PC-9 (cell line): Measurements from ENCODE around the gene CMTM8. TPM values are rescaled to one million over a fixed set of nuclear protein-coding genes. Genes with fewer than 3 reads are reported as not detected.

Experiments
- BruUV-seq: library from RNA; stranded (reverse); fragments of 400-500 nt; replicated peaks from 2 replicates; lab custom pipeline; 2021; lab: Mats Ljungman, UMichigan
- CTCF ChIA-PET: fragments of 300-600 bp; sonication (Branson Sonifier 250); formaldehyde crosslinking; loops from one replicate; lab custom pipeline; 2022; ENCODE audit warnings: antibody characterized with exemption; lab: Charles Lee
- POLR2A ChIA-PET: fragments of 300-600 bp; sonication (Branson Sonifier 250); formaldehyde crosslinking; loops from one replicate; lab custom pipeline; 2022; ENCODE audit warnings: antibody characterized with exemption; ENCODE audit not compliant: unreplicated experiment; lab: Charles Lee
- DNase-seq, 2 experiments: peaks; one replicate each; pipeline versions ENCODE4 v3.0.0 to v3.0.0-alpha.2; 2015 to 2022; ENCODE audit warnings: mixed read lengths in 1 of 2
- H2AFZ ChIP-seq: fragments of 200-600 bp; sonication (generic); 2 replicates; pipeline ENCODE4 v1.8.1; 2017; ENCODE audit warnings: antibody characterized with exemption
- H3F3A ChIP-seq: fragments of 200-600 bp; sonication (generic); 2 replicates; pipeline ENCODE4 v1.8.1; 2017; ENCODE audit warnings: antibody characterized with exemption, mild to moderate bottlenecking, low read depth; ENCODE audit not compliant: insufficient read depth
- H3K27ac ChIP-seq: fragments of 200-600 bp; sonication (generic); 2 replicates; pipeline ENCODE4 v1.6.1; 2016; ENCODE audit warnings: mixed run types
- H3K27me3 ChIP-seq: fragments of 200-600 bp; sonication (generic); 2 replicates; pipeline ENCODE4 v1.6.1; 2016; ENCODE audit warnings: low read depth, mixed run types; ENCODE audit not compliant: insufficient read depth
- H3K36me3 ChIP-seq: fragments of 200-600 bp; sonication (generic); 2 replicates; pipeline ENCODE4 v1.6.1; 2016; ENCODE audit warnings: low read depth, mixed run types
- H3K4me1 ChIP-seq: fragments of 200-600 bp; sonication (generic); replicated peaks from 2 replicates; pipeline ENCODE4 v1.6.1; 2016; ENCODE audit warnings: mixed run types; ENCODE audit not compliant: insufficient read depth
- H3K4me2 ChIP-seq: fragments of 200-600 bp; sonication (generic); 2 replicates; pipeline ENCODE4 v1.6.1; 2017; ENCODE audit warnings: mixed run types
- H3K4me3 ChIP-seq: fragments of 200-600 bp; sonication (generic); 2 replicates; pipeline ENCODE4 v1.6.1; 2016; ENCODE audit warnings: mixed run types
- H3K79me2 ChIP-seq: fragments of 200-600 bp; sonication (generic); 2 replicates; pipeline ENCODE4 v1.6.1; 2017; ENCODE audit warnings: low read depth, mixed run types
- H3K9me2 ChIP-seq: fragments of 200-600 bp; sonication (generic); 2 replicates; pipeline ENCODE4 v1.8.1; 2017; ENCODE audit warnings: mild to moderate bottlenecking; ENCODE audit not compliant: insufficient read depth
- H3K9me3 ChIP-seq: fragments of 200-600 bp; sonication (generic); 2 replicates; pipeline ENCODE4 v1.8.1; 2016; ENCODE audit warnings: low read depth; ENCODE audit not compliant: insufficient read depth
- H4K20me1 ChIP-seq: fragments of 200-600 bp; sonication (generic); 2 replicates; pipeline ENCODE4 v1.8.1; 2017; ENCODE audit not compliant: insufficient read depth
- EZH2 ChIP-seq: fragments of 200-600 bp; sonication (generic); IDR thresholded peaks from 2 replicates; pipeline ENCODE4 v1.8.0; 2017; ENCODE audit warnings: antibody characterized with exemption, low read depth
- intact Hi-C: fragments of 100-400 bp; cut with micrococcal nuclease; formaldehyde crosslinking; loops from one replicate; pipeline ENCODE4 v1.10.0; 2022; ENCODE audit not compliant: unreplicated experiment
- total RNA-seq: library from RNA; stranded (reverse); gene quantifications from 2 replicates; pipeline ENCODE4 v1.2.3, GENCODE V29; 2021
- TF ChIP-seq, protein P1 (sequence below): fragments of 200-600 bp; sonication (generic); conservative IDR thresholded peaks from 2 replicates; pipeline ENCODE4 v1.6.1; 2017; ENCODE audit warnings: mixed run types, antibody characterized with exemption, mild to moderate bottlenecking, moderate library complexity

Gene CMTM8
- total RNA-seq, 1 experiment from 2014 or later = 17.8 TPM

DNA sequence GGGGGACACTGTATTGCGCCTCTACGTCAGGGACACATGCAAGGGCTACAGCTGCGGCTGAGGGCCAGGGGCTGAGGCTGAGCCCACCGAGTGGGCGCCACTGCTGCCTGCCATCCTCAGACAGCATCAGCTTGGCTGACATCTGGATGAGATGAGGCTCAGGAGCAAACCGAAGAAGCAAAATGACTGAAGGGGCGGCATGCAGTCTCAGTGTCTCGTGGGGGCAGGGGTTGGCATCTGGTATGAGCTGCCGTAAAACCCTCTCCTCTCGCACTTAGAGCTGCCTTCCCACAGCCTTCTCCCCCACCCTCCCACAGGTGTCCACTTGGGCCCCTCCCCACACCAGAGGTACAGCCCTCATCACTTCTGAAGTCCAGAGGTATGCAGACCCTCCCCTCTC lies 129.0 kb downstream of the CMTM8 start:
- no peak overlapping the region for H3K4me2 ChIP-seq
- H3K27ac ChIP-seq = no peak overlapping the region
- no peak for DNase-seq
- no peaks in the 10 kb centered on the region for H3K9me2 ChIP-seq
- CTCF ChIA-PET = no interaction called here
- H3K79me2 ChIP-seq = no peaks in the 10 kb centered on the region
- no peaks in the 10 kb centered on the region for H4K20me1 ChIP-seq
- TF ChIP-seq, protein P1, sequence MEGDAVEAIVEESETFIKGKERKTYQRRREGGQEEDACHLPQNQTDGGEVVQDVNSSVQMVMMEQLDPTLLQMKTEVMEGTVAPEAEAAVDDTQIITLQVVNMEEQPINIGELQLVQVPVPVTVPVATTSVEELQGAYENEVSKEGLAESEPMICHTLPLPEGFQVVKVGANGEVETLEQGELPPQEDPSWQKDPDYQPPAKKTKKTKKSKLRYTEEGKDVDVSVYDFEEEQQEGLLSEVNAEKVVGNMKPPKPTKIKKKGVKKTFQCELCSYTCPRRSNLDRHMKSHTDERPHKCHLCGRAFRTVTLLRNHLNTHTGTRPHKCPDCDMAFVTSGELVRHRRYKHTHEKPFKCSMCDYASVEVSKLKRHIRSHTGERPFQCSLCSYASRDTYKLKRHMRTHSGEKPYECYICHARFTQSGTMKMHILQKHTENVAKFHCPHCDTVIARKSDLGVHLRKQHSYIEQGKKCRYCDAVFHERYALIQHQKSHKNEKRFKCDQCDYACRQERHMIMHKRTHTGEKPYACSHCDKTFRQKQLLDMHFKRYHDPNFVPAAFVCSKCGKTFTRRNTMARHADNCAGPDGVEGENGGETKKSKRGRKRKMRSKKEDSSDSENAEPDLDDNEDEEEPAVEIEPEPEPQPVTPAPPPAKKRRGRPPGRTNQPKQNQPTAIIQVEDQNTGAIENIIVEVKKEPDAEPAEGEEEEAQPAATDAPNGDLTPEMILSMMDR = no peak
- no peak for TF ChIP-seq EZH2
- BruUV-seq = no TSS peak
- intact Hi-C loops = no loop called here
- POLR2A ChIA-PET = no interaction called here
- H3K4me3 ChIP-seq = no peak overlapping the region
- no peak overlapping the region for H2AFZ ChIP-seq
- no peaks in the 10 kb centered on the region for H3K27me3 ChIP-seq
- peaks cover 9% of the 10 kb centered on the region for H3K4me1 ChIP-seq
- H3K9me3 ChIP-seq = no peaks in the 10 kb centered on the region
- no peaks in the 10 kb centered on the region for H3F3A ChIP-seq
- no peaks in the 10 kb centered on the region for H3K36me3 ChIP-seq

DNA sequence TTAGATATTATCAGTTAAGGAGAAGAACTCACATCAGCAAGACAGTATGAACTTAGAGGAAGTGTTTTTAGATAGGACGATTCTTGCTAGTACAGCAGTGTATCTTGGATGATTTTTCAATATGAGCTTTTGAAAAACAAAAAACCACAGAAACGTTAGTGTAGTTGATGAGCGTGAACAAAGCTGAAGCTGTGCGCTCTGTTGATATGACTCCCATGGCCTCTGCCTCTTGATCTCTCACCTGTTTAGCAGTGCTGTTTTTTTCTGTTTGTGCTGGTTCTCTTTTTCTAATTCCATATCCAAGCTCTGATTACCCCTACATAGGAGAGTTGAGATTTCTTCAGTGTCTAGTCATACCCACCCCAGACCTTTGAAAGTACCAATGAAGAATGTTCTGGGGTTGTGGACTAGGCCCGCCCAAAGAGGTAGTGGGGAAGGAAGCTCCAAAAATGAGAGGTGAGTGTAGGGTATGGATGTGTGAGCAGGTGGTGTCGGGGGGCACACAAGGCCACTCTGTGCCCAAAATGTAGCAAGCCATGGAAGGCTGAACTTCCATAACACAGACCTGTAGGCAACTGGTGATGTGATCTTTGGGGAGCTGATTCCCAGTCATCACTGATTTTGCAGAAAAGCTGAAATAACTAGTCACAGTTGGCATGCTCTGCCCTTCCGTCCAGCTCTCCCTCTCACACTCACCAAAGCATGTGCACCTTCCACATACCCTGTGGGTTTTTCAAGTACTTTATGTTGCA lies 133.2 kb downstream of the CMTM8 start:
- no peaks in the 10 kb centered on the region for H3K27me3 ChIP-seq
- TF ChIP-seq EZH2 = no peak
- TF ChIP-seq, protein P1 = no peak
- no peaks in the 10 kb centered on the region for H3F3A ChIP-seq
- no TSS peak for BruUV-seq
- no peaks in the 10 kb centered on the region for H4K20me1 ChIP-seq
- no peaks in the 10 kb centered on the region for H3K9me3 ChIP-seq
- no peaks in the 10 kb centered on the region for H3K36me3 ChIP-seq
- H3K4me3 ChIP-seq = no peak overlapping the region
- intact Hi-C loops = loop anchor here (10.0 kb wide), 1 partner anchor 293 kb away; no protein-coding TSS in a partner anchor
- H3K9me2 ChIP-seq = no peaks in the 10 kb centered on the region
- H3K4me2 ChIP-seq = no peak overlapping the region
- no peaks in the 10 kb centered on the region for H3K79me2 ChIP-seq
- H3K4me1 ChIP-seq = 0 out of 2 replicates have a peak, but pooled peaks cover 3% of the 10 kb centered on the region
- ChIA-PET POLR2A (no interaction called here), CTCF (interaction anchor here (0.7 kb wide), 1 partner anchor 449 kb away, joined by 10 read pairs; no protein-coding TSS in a partner anchor)
- H3K27ac ChIP-seq = no peak overlapping the region
- no peak for DNase-seq
- H2AFZ ChIP-seq = no peak overlapping the region

GRCh38 chr3:32372213-32372490 lies 133.7 kb downstream of the CMTM8 start:
- Histone ChIP-seq H3K27ac (no peak overlapping the region), H3K79me2 (no peaks in the 10 kb centered on the region), H3F3A (no peaks in the 10 kb centered on the region), H3K9me2 (no peaks in the 10 kb centered on the region), H3K4me3 (no peak overlapping the region), H3K4me2 (no peak overlapping the region), H3K4me1 (no peaks in the 10 kb centered on the region), H2AFZ (no peak overlapping the region), H3K27me3 (no peaks in the 10 kb centered on the region), H3K9me3 (no peaks in the 10 kb centered on the region), H4K20me1 (no peaks in the 10 kb centered on the region), H3K36me3 (no peaks in the 10 kb centered on the region)
- TF ChIP-seq, protein P1 = no peak
- TF ChIP-seq EZH2 = no peak
- intact Hi-C loops = loop anchor here (10.0 kb wide), 1 partner anchor 293 kb away; no protein-coding TSS in a partner anchor
- DNase-seq = no peak
- no TSS peak for BruUV-seq
- POLR2A ChIA-PET = no interaction called here
- CTCF ChIA-PET = no interaction called here
